Suprapubic skin (tissue), 4 donors: ENCODE data around the gene UBASH3A.

ENCODE experiments used
- EP300 ChIP-seq: sonication (generic); formaldehyde crosslinking; IDR thresholded peaks from one replicate; pipeline ENCODE4 v1.6.1; 2017; ENCODE audit warnings: antibody characterized with exemption
- POLR2A ChIP-seq, 2 donors: fragments of 450-650 bp; IDR thresholded peaks; one replicate each; pipeline ENCODE4 v1.6.1; 2017; ENCODE audit warnings: antibody characterized with exemption in 2 of 2, mild to moderate bottlenecking in 2 of 2, moderate library complexity in 2 of 2
- POLR2AphosphoS5 ChIP-seq, 3 donors: sonication (generic); formaldehyde crosslinking; IDR thresholded peaks; one replicate each; pipeline ENCODE4 v1.6.1; 2017; ENCODE audit warnings: antibody characterized with exemption in 3 of 3

DNA sequence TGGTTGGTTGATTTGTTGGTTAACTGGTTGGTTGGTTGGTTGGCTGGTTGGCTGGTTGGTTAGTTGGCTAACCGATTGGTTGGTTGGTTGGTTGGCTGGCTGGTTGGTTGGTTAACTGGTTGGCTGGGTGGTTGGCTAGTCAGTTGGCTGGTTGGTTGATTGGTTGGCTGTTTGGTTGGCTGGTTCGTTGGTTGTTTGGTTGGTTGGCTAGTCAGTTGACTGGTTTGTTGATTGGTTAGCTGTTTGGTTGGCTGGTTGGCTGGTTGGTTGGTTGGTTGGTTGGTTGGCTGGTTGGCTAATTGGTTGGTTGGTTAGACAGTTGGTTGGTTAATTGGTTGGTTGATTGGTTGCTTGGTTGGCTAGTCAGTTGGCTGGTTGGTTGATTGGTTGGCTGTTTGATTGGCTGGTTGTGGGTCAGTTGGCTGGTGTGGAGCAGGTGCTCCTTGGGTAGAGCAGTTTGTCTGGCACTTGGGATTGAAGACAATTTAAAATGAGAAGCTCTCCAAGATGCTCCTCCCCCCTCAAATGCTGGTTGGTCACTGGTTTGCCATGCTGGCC is 85.4 kb downstream of the UBASH3A start:
- TF ChIP-seq EP300 = no peak
- TF ChIP-seq POLR2A (IDR thresholded peaks at IDR 0.05) = no peak
- no peak for TF ChIP-seq POLR2AphosphoS5 (IDR thresholded peaks at IDR 0.05)
